H1 (cell line): ENCODE measurements around the gene TCL1A.

Experiments used
- CEBPB ChIP-seq: IDR thresholded peaks from 2 replicates; pipeline ENCODE4 v1.6.1; 2012; ENCODE audit warnings: low read depth, low read length
- CTCF ChIP-seq, 3 experiments: IDR thresholded peaks; 1 replicate in 2 of 3; 2 replicates in 1 of 3; pipeline versions ENCODE4 v1.5.1 to v1.6.1; 2011; ENCODE audit warnings: low read length in 3 of 3, mild to moderate bottlenecking in 3 of 3, inconsistent platforms in 2 of 3, low read depth in 1 of 3, moderate library complexity in 1 of 3; ENCODE audit not compliant: insufficient read depth in 1 of 3; ENCODE audit errors: control extremely low read depth in 1 of 3
- JUN ChIP-seq: IDR thresholded peaks from 2 replicates; pipeline ENCODE4 v1.6.1; 2011; ENCODE audit warnings: low read depth, mild to moderate bottlenecking, improper control_type of control experiment, low read length

GRCh38 chr14:95733212-95733611, 19.3 kb upstream of the TCL1A start:
- TF ChIP-seq CTCF (IDR thresholded peaks at IDR 0.05; ENCODE audit: control extremely low read depth in 1 of 3, insufficient read depth in 1 of 3, low read depth in 1 of 3, low read length in 3 of 3) (no peak), JUN (no peak), CEBPB (no peak)
